ENCODE measurements around the gene RPTOR. TPM values are rescaled to one million over a fixed set of nuclear protein-coding genes. Genes with fewer than 3 reads are reported as not detected.
"Not testable (repeated sequence)": the region's sequence is repeated elsewhere in the genome, so short reads cannot be mapped to it uniquely, and the experiment has no call there.

The RPTOR gene
- total and polyA plus RNA-seq, 2 experiments from 2014 or later = 6.6 to 16.1 TPM

GRCh38 chr17:80872001-80872500, 327.4 kb downstream of the RPTOR start:
- Histone ChIP-seq H3K27me3 (replicated peaks; ENCODE audit: insufficient read depth) (no peaks in the 10 kb centered on the region), H3F3A (ENCODE audit: insufficient read depth) (no peaks in the 10 kb centered on the region), H3K9ac (no peak overlapping the region), H3K9me3 (ENCODE audit: low read depth) (no peaks in the 10 kb centered on the region), H3K27ac (no peak overlapping the region), H3K4me3 (no peak overlapping the region), H3K79me2 (ENCODE audit: insufficient read depth) (no peaks in the 10 kb centered on the region), H3K4me1 (ENCODE audit: insufficient read depth) (peaks cover 9% of the 10 kb centered on the region), H4K20me1 (ENCODE audit: insufficient read depth) (no peaks in the 10 kb centered on the region), H3K9me2 (ENCODE audit: insufficient read depth) (no peaks in the 10 kb centered on the region), H2AFZ (no peak overlapping the region), H3K4me2 (ENCODE audit: unreplicated experiment) (no peak overlapping the region), H3K36me3 (ENCODE audit: low read depth) (no peaks in the 10 kb centered on the region)
- DNase-seq = no peak
- in situ Hi-C loops (cut with MboI) = no loop called here
- no peak for TF ChIP-seq EZH2 (IDR thresholded peaks at IDR 0.05; ENCODE audit: insufficient read depth, poor library complexity, severe bottlenecking)
- TF ChIP-seq EZH2phosphoT487 (IDR thresholded peaks at IDR 0.05; ENCODE audit: insufficient read depth, low read depth) = no peak
- WGBS, 2 experiments (ENCODE audit: low coverage in 1 of 2, low lambda C conversion rate in 2 of 2, missing lambda C conversion rate in 2 of 2) = 75 to 81% methylated on average over 14 of the region's 14 CpGs

DNA sequence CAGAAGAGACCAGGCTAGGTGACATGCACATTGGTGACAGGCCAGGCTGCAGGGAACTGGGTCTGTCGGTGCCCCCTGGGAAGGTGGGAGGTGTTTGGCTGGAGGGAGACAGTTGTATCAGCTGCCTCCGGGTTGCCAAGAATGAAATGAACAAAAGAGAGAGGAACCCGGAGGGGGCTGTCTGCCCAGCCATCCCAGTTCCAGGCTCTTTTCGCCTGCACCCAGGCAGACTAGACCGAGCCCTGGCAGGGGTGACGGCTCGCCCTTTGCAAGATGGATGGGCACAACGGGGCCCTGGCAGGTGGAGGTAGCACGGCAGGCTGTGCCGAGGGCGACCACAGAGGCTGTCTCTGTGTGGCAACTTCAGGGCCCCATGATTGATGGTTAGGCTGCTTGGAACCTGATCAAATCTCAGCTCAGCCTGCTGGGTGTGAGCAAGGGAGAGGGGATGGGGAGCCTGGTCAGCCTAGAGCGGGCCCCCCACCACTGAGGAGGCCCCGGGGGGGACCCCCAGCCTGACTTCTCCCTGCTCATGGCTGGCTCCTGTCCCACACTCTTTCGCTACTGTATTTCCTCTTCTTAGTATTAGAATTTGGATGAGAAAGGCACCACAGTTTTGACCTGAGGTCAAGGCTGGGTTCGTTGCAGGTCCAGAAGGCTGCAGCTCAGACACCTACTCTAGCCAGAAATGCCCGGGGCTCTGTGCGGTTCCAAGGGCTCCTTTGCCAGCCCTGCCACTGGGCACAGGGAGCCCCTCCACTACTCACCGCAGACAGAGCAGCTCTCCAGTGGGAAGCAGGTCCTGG, 328.1 kb downstream of the RPTOR start:
- Histone ChIP-seq H2AFZ (no peak overlapping the region), H3K9me3 (ENCODE audit: low read depth) (no peaks in the 10 kb centered on the region), H3K79me2 (ENCODE audit: insufficient read depth) (no peaks in the 10 kb centered on the region), H3K36me3 (ENCODE audit: low read depth) (no peaks in the 10 kb centered on the region), H3K4me2 (ENCODE audit: unreplicated experiment) (no peak overlapping the region), H3K4me1 (ENCODE audit: insufficient read depth) (peaks cover 9% of the 10 kb centered on the region), H3F3A (ENCODE audit: insufficient read depth) (no peaks in the 10 kb centered on the region), H3K27ac (no peak overlapping the region), H3K4me3 (no peak overlapping the region), H3K9me2 (ENCODE audit: insufficient read depth) (no peaks in the 10 kb centered on the region), H3K27me3 (replicated peaks; ENCODE audit: insufficient read depth) (no peaks in the 10 kb centered on the region), H3K9ac (no peak overlapping the region), H4K20me1 (ENCODE audit: insufficient read depth) (no peaks in the 10 kb centered on the region)
- no peak for DNase-seq
- WGBS, 2 experiments (ENCODE audit: low coverage in 1 of 2, low lambda C conversion rate in 2 of 2, missing lambda C conversion rate in 2 of 2) = 66 to 72% methylated on average over 18 of the region's 18 CpGs
- in situ Hi-C loops (cut with MboI) = no loop called here
- no peak for TF ChIP-seq EZH2 (IDR thresholded peaks at IDR 0.05; ENCODE audit: insufficient read depth, poor library complexity, severe bottlenecking)

- TF ChIP-seq EZH2 (IDR thresholded peaks at IDR 0.05; ENCODE audit: insufficient read depth, poor library complexity, severe bottlenecking) = no peak
- TF ChIP-seq EZH2phosphoT487 (IDR thresholded peaks at IDR 0.05; ENCODE audit: insufficient read depth, low read depth) = no peak
- Histone ChIP-seq H3K36me3 (ENCODE audit: low read depth) (no peaks in the 10 kb centered on the region), H3K4me1 (ENCODE audit: insufficient read depth) (peaks cover 9% of the 10 kb centered on the region), H2AFZ (no peak overlapping the region), H3K9me2 (ENCODE audit: insufficient read depth) (no peaks in the 10 kb centered on the region), H3F3A (ENCODE audit: insufficient read depth) (no peaks in the 10 kb centered on the region), H3K27me3 (replicated peaks; ENCODE audit: insufficient read depth) (no peaks in the 10 kb centered on the region), H3K4me2 (ENCODE audit: unreplicated experiment) (peak overlapping the region; percentile 6), H3K79me2 (ENCODE audit: insufficient read depth) (no peaks in the 10 kb centered on the region), H3K9me3 (ENCODE audit: low read depth) (no peaks in the 10 kb centered on the region), H3K4me3 (no peak overlapping the region), H4K20me1 (ENCODE audit: insufficient read depth) (no peaks in the 10 kb centered on the region), H3K27ac (no peak overlapping the region), H3K9ac (peak overlapping the region; percentile 18; the same call in 1 of the 2 replicates)
- in situ Hi-C loops (cut with MboI) = no loop called here
- WGBS, 2 experiments (ENCODE audit: low coverage in 1 of 2, low lambda C conversion rate in 2 of 2, missing lambda C conversion rate in 2 of 2) = 30 to 39% methylated on average over 14 of the region's 14 CpGs
- DNase-seq = peak; percentile 74
Observed at GRCh38 chr17:80873307-80873951, 328.8 kb downstream of the RPTOR start.

DNA sequence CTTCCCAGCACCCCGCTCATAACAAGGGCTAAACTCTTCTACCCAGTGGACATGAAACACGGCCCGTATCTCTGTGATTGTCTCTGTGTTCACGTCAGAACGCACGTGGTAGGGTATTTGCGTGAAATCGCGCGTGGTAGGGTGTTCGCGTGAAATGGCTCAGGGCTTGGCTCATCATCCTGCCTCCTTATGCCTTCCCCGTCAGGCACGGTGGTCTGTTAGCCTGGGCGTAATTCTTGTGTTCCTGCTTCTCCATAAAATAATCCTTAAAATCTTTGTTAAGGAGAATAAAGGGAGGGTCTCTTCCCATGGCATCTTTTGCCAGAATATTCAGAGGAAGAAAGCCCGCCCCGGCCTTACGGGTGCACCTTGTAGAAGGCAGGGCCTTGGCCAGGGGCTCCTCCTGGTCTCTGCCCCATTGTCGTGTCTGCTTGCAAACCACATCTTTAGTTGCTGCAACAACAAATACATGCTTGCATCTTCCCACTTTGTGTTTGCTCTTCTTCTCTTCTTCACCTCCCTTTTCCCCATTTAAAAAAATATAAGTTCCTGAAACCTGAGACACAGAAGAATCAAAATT, 330.3 kb downstream of the RPTOR start:
- H3K9ac ChIP-seq = no peak overlapping the region
- TF ChIP-seq EZH2phosphoT487 (IDR thresholded peaks at IDR 0.05; ENCODE audit: insufficient read depth, low read depth) (no peak), EZH2 (IDR thresholded peaks at IDR 0.05; ENCODE audit: insufficient read depth, poor library complexity, severe bottlenecking) (no peak)
- no peak for DNase-seq
- H3K27ac ChIP-seq = no peak overlapping the region
- H3K9me3 ChIP-seq (ENCODE audit: low read depth) = no peaks in the 10 kb centered on the region
- peaks cover 9% of the 10 kb centered on the region for H3K4me1 ChIP-seq (ENCODE audit: insufficient read depth)
- no peak overlapping the region for H2AFZ ChIP-seq
- no peak overlapping the region for H3K4me3 ChIP-seq
- no peaks in the 10 kb centered on the region for H4K20me1 ChIP-seq (ENCODE audit: insufficient read depth)
- no peaks in the 10 kb centered on the region for H3K9me2 ChIP-seq (ENCODE audit: insufficient read depth)
- no peaks in the 10 kb centered on the region for H3K27me3 ChIP-seq (replicated peaks; ENCODE audit: insufficient read depth)
- 93 to 94% methylated on average over 19 of the region's 19 CpGs for WGBS, 2 experiments (ENCODE audit: low coverage in 1 of 2, low lambda C conversion rate in 2 of 2, missing lambda C conversion rate in 2 of 2)
- H3K4me2 ChIP-seq (ENCODE audit: unreplicated experiment) = no peak overlapping the region
- H3F3A ChIP-seq (ENCODE audit: insufficient read depth) = no peaks in the 10 kb centered on the region
- no peaks in the 10 kb centered on the region for H3K36me3 ChIP-seq (ENCODE audit: low read depth)
- H3K79me2 ChIP-seq (ENCODE audit: insufficient read depth) = no peaks in the 10 kb centered on the region
- in situ Hi-C loops (cut with MboI) = no loop called here

DNA sequence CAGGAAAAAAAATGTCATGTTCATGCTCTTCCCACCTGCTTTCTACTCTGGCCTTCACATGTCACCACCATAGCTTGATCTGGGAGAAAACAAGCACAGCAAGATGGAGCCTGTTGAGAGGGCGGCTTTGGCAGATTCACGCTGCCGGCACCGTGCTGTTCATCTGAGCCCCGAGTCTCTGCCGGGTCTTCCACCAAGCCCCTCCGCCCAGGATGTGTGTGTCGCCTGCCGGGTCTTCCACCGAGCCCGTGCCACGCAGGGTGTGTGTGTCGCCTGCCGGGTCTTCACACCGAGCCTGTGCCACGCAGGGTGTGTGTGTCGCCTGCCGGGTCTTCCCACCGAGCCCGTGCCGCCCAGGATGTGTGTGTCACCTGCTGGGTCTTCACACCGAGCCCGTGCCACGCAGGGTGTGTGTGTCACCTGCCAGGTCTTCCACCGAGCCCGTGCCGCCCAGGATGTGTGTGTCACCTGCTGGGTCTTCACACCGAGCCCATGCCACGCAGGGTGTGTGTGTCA, 330.9 kb downstream of the RPTOR start:
- H3K36me3 ChIP-seq (ENCODE audit: low read depth); H3K27me3 ChIP-seq (replicated peaks; ENCODE audit: insufficient read depth); H3K27ac ChIP-seq; DNase-seq; H2AFZ ChIP-seq; H3K4me1 ChIP-seq (ENCODE audit: insufficient read depth); H3K9me2 ChIP-seq (ENCODE audit: insufficient read depth); H3K9ac ChIP-seq; H3K9me3 ChIP-seq (ENCODE audit: low read depth); H3F3A ChIP-seq (ENCODE audit: insufficient read depth); H3K4me2 ChIP-seq (ENCODE audit: unreplicated experiment); H3K79me2 ChIP-seq (ENCODE audit: insufficient read depth); H3K4me3 ChIP-seq; in situ Hi-C loops (cut with MboI); H4K20me1 ChIP-seq (ENCODE audit: insufficient read depth): not testable (repeated sequence)
- WGBS, 2 experiments (ENCODE audit: low coverage in 1 of 2, low lambda C conversion rate in 2 of 2, missing lambda C conversion rate in 2 of 2) = 85 to 98% methylated on average over 15 to 17 of the region's 29 CpGs

DNA sequence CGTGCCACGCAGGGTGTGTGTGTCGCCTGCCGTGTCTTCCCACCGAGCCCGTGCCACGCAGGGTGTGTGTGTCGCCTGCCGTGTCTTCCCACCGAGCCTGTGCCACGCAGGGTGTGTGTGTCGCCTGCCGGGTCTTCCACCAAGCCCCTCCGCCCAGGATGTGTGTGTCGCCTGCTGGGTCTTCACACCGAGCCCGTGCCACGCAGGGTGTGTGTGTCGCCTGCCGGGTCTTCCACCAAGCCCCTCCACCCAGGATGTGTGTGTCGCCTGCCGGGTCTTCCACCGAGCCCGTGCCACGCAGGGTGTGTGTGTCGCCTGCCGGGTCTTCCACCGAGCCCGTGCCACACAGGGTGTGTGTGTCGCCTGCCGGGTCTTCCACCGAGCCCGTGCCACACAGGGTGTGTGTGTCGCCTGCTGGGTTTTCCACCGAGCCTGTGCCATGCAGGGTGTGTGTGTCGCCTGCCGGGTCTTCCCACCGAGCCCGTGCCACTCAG, 331.9 kb downstream of the RPTOR start:
- DNase-seq; H3K79me2 ChIP-seq (ENCODE audit: insufficient read depth); H3K4me2 ChIP-seq (ENCODE audit: unreplicated experiment); H3F3A ChIP-seq (ENCODE audit: insufficient read depth); H3K9me3 ChIP-seq (ENCODE audit: low read depth); H3K9ac ChIP-seq; H3K27ac ChIP-seq; in situ Hi-C loops (cut with MboI); H4K20me1 ChIP-seq (ENCODE audit: insufficient read depth); H3K4me1 ChIP-seq (ENCODE audit: insufficient read depth); H3K36me3 ChIP-seq (ENCODE audit: low read depth); H3K27me3 ChIP-seq (replicated peaks; ENCODE audit: insufficient read depth); H2AFZ ChIP-seq; H3K4me3 ChIP-seq; H3K9me2 ChIP-seq (ENCODE audit: insufficient read depth): not testable (repeated sequence)
- WGBS, 2 experiments (ENCODE audit: low coverage in 1 of 2, low lambda C conversion rate in 2 of 2, missing lambda C conversion rate in 2 of 2) = 96% methylated on average over 33 of the region's 39 CpGs; no CpG with 5 or more reads in 1 of the 2 experiments
